GM19043 (cell line): Measurements from ENCODE around the gene CORO1A.
"Not testable (repeated sequence)": the region's sequence is repeated elsewhere in the genome, so short reads cannot be mapped to it uniquely, and the experiment has no call there.

Experiments used
- ATAC-seq: cut with Tn5 transposase; IDR thresholded peaks from one replicate; pipeline ENCODE4 v1.9.1; 2021; ENCODE audit warnings: low read depth; ENCODE audit not compliant: unreplicated experiment

Gene CORO1A

DNA sequence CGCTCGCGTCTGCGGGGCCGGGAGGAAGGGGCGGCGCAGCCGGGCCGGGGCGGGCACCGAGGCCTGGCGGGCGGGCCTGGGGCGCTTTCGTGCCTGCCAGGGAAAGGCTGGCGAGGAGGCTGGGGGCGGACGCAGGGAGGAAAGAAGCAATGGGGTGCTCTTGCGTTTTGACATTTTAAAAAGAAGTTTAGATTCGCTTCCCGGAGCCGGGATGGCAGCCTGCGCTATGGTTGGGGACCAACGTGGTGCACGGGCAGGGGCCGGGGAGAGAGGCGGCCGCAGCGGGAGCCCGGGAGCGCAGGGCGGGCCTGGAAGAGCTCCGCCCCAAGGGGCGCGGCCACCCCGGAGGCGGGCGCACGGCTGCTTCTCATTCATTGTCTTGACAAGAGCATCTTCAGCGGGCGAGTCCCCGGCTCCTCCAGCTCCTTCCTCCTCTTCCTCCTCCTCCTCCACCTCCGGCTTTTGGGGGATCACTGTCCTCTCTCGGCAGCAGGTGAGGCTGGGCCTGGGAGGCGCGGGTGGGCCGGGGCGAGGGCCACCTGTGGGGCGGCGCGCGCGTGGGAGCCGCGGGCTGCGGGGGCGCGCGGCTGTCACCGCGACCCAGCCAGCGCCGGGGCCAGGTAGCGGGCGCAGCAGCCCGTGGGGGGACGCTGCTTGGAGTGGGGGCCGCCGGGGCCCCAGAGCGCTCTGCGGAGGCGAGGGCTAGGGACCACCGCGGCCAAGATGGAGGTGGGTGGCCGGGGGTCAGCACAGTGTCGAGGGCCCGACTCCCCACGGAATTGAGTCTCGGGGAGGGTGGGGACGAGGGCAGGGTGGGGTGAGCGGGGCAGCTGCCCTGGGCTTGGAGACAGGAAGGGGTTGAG is at the start of gene CORO1A:
CORO1A (plus strand) TSS at position 370 of the 863 bp plus-strand sequence. CDS start 1,608 bp downstream, outside the sequence.
- ATAC-seq = no peak

- ATAC-seq = no peak
These were observed 46.3 kb upstream of the CORO1A start for GRCh38 chr16:30136971-30137605.

- no peak for ATAC-seq
These were observed 45.5 kb upstream of the CORO1A start for GRCh38 chr16:30137897-30138296.

GRCh38 chr16:30139583-30140481 is 43.6 kb upstream of the CORO1A start:
- no peak for ATAC-seq

GRCh38 chr16:30141750-30142149 is 41.7 kb upstream of the CORO1A start:
- ATAC-seq = no peak

- ATAC-seq = no peak
These were observed 40.6 kb upstream of the CORO1A start for GRCh38 chr16:30142672-30143346.

- no peak for ATAC-seq
These were observed 40.1 kb upstream of the CORO1A start for GRCh38 chr16:30143347-30143702.

GRCh38 chr16:30144017-30144416 is 39.4 kb upstream of the CORO1A start:
- no peak for ATAC-seq

GRCh38 chr16:30144917-30145316 is 38.5 kb upstream of the CORO1A start:
- ATAC-seq = no peak

GRCh38 chr16:30145657-30146056 is 37.7 kb upstream of the CORO1A start:
- ATAC-seq = no peak

DNA sequence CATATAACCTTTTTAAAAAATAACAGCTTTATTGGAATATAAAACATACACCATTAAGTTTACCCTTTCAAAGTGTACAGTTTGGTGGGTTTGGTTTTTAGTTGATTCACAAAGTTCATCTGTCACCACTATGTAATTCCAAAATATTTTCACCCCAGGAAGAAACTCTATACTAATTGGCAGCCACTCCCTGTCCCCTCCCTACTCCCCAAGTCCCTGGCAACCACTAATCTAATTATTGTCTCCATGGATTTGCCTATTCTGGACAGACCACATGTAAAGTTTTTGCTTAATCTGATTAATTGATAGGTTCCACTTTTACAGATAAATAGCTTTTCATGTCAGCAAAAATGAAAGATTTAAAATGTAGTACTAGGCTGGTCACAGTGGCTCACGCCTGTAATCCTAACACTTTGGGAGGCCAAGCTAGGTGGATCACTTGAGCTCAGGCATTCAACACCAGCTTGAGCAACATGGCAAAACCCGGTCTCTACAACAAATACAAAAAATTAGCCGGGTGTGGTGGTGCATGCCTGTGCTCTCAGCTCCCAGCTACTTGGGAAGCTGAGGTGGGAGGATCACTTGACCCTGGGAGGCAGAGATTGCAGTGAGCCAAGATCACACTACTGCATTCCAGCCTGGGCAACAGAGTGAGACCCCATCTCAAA is 35.4 kb upstream of the CORO1A start:
- ATAC-seq = no peak

DNA sequence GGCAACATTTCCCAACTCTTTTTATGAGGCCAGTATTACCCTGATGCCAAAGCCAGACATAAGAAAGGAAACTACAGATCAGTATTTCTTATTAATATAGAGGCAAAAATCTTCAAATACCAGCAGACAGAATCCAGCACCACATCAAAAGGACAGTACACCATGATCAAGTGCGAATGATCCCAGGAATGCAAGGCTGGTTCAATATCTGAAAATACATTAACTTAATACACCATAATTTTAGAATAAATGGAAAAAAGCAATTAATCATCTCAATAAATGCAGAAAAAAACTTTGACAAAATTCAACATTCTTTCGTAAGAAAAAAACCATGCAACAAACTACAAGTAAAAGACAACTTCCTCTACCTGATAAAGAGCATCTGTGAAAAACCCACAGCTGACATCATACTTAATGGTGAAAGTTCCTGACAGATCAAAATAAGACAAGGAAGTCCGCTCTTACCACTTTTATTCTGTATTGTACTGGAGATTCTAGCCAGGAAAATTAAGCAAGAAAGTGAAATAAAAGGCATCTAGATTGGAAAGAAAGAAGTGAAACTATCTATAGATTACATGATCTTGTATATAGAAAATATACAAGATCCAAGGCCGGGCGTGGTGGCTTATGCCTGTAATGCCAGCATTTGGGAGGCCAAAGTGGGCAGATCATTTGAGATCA is 34.0 kb upstream of the CORO1A start:
- ATAC-seq = no peak

GRCh38 chr16:30151091-30151490 is 32.3 kb upstream of the CORO1A start:
- no peak for ATAC-seq

DNA sequence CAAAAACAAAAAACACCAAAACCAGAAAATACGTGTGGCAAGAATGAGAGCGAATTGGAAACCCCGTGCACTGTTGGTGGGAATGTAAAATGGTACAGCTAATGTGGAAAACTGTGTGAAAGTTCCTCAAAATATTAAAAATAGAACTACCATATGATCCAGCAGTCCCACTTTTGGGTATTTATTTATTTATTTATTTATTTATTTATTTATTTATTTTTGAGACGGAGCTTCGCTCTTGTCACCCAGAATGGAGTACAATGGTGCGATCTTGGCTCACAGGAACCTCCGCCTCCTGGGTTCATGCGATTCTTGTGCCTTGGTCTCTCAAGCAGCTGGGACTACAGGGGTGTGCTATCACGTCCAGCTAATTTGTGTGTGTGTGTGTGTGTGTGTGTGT is 30.9 kb upstream of the CORO1A start:
- ATAC-seq = no peak

GRCh38 chr16:30155188-30155587 is 28.2 kb upstream of the CORO1A start:
- no peak for ATAC-seq

DNA sequence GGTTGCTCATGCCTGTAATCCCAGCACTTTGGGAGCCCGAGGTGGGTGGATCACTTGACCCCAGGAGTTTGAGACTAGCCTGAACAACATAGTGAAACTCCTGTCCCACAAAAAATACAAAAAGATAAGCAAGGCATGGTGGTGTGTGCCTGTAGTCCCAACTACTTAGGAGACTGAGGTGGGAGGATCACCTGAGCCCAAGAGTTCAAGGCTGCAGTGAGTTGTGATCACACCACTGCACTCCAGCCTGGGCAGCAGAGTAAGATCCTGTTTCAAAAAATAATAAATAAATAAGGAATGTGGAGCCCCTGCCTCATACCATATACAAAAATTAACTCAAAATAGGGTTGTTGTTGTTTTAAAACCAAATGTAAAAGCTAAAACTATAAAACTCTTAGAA is 26.2 kb upstream of the CORO1A start:
- no peak for ATAC-seq

GRCh38 chr16:30163538-30163937 is 19.9 kb upstream of the CORO1A start:
- no peak for ATAC-seq

DNA sequence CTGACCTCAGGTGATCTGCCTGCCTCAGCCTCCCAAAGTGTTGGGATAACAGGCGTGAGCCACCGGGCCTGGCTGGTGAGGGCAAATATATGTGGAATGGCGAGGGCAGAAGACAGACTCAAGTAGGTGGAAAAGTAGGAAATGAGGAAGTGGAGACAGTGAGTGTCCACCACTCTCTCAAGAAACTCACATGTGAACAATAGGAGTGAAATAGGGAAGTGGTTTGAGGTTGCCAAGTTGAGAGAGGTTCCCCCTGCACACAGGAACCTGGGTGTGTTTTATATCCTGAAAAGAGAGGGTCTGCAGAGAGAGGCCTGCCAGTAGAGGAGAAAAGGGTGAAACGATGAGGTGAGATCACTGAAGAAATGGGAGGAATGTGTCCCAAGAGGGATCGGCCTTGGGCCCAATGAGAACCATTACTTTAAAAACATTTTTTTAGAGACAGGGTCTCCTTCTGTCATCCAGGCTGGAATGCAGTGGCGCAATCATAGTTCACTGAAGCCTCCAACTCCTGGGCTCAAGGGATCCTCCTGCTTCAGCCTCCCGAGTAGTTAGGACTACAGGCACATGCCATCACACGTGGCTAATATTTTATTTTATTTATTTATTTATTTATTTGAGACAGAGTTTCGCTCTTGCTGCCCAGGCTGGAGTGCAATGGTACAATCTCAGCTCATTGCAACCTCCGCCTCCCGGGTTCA is 17.1 kb upstream of the CORO1A start:
- no peak for ATAC-seq

DNA sequence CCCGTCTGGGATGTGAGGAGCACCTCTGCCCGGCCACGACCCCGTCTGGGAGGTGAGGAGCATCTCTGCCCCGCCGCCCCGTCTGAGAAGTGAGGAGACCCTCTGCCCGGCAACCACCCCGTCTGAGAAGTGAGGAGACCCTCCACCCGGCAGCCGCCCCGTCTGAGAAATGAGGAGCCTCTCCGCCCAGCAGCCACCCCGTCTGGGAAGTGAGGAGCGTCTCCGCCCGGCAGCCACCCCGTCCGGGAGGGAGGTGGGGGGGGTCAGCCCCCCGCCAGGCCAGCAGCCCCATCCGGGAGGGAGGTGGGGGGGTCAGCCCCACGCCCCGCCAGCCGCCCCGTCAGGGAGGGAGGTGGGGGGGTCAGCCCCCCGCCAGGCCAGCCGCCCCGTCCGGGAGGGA is 14.7 kb upstream of the CORO1A start:
- ATAC-seq = not testable (repeated sequence)
